Retinal pigment epithelial cell (primary cell): ENCODE data around the gene BSN.
"Not testable (repeated sequence)": the region's sequence is repeated elsewhere in the genome, so short reads cannot be mapped to it uniquely, and the experiment has no call there.

Source experiments
- DNase-seq: peaks from one replicate; pipeline ENCODE4 v3.0.0-alpha.2; 2010; ENCODE audit warnings: low read depth
- H3K4me3 ChIP-seq: 2 replicates; pipeline ENCODE4 v1.5.1; 2011; ENCODE audit warnings: mild to moderate bottlenecking, low read length, control low read depth, moderate library complexity
- TF ChIP-seq, protein P1 (sequence below): conservative IDR thresholded peaks from 2 replicates; pipeline ENCODE4 v1.5.1; 2011; ENCODE audit warnings: low read depth, low read length, control low read depth, inconsistent platforms

BSN gene

DNA sequence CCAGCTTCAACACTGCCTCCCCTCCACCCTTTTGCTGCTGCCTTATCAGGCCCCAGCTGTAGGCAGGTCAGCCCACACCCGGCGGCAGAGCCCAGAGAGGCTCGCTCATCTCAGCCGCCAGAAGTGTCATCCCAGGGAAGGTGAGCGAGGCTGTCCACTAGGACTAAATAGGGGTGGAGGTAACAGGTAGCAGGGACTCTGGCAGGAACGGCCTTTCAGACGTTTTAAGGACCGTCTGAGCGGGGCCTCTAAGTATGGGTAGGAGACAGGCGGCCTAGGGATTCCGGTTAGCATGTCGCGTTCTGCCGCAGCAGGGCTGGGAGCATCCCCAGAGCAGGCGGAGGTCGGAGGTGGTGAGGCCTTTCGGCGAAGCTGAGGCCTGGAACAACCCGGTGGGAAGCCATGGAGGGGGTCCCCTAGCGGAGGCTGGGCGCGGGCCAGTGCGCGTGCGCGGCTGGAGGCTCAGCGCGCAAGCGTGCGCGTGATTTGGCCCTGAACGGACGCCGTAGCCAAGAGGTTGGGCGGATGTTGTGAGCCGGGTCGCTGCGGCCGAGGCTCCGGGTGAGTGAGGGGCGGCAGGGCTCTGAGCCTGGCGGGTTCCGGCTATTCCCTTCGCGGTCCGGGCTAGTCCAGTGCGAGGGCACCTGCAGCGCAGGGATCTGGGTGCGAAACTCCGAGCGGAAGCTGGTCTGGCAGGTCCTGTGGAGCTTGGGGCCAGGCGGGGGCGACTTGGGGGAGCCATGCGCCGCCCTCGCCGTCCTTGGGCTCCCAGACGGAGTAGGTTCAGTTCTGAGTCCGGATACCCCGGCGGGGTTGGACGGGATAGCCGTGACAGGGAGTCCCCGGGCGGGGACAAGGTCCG is 135.0 kb downstream of the BSN start, which contains the start of the genes MST1 and RNF123:
TSS of gene MST1 (minus strand) at position 429 of the 862 bp plus-strand sequence. CDS start 783 bp downstream, outside the sequence.
TSS of gene RNF123 (plus strand) at position 512 of the 862 bp plus-strand sequence. CDS start 1,609 bp downstream, outside the sequence.
- TF ChIP-seq, protein P1, sequence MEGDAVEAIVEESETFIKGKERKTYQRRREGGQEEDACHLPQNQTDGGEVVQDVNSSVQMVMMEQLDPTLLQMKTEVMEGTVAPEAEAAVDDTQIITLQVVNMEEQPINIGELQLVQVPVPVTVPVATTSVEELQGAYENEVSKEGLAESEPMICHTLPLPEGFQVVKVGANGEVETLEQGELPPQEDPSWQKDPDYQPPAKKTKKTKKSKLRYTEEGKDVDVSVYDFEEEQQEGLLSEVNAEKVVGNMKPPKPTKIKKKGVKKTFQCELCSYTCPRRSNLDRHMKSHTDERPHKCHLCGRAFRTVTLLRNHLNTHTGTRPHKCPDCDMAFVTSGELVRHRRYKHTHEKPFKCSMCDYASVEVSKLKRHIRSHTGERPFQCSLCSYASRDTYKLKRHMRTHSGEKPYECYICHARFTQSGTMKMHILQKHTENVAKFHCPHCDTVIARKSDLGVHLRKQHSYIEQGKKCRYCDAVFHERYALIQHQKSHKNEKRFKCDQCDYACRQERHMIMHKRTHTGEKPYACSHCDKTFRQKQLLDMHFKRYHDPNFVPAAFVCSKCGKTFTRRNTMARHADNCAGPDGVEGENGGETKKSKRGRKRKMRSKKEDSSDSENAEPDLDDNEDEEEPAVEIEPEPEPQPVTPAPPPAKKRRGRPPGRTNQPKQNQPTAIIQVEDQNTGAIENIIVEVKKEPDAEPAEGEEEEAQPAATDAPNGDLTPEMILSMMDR, result peak; percentile 35
- peak; percentile 60 for DNase-seq
- peak within 1 kb of the TSS; percentile 90 for H3K4me3 ChIP-seq

DNA sequence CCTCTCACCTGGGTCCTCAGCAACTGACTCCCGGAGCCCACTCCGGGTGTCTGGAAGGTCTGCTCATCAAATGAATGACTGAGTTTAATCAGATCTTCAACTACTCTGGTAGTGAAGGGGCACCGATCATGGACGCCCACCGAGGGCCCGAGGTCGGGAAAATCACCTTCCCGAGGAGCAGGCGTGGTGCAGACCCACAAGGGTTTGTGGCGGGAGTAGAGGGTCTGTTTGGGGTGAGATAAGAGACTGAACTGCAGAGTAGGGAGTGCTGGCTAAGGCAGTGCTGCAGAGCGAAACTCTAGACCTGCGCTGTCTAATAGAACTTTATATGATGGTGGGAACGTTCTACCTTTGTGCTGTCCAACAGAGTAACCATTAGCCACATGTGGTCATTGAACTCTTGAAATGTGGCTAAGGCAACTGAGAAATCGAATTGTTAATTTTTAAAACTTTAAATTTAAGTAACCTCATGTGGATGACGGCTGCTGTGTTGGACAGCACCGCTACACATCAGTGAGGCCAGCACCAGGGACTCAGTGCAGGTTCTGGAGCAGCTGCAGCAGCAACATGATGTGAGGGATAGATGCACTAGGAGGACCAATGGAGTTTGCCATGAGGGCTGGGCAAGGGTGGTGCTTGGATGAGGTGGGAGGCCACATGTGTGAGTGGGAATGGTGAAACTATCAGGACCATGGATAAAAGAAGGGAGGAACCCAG is 135.8 kb downstream of the BSN start:
- peak overlapping the region; percentile 90 for H3K4me3 ChIP-seq

DNA sequence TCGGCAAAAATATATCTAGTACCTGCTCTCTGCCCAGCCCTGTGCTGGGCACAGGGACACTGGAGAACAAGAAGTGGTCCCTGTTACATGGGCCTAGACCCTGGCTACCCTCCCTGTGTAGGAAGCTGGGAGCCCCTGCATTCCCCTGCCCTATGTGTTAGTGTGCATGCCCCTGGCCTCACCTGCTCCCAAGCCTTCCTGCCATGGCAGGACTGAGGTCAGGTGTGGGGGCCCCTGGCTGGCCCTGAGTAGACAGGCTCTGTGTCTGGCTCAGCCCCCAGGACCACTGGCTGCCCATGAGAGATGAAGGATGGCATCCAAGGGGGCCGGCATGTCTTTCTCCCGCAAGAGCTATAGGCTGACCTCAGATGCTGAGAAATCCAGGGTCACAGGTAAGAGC is 136.6 kb downstream of the BSN start:
- not testable (repeated sequence) for DNase-seq, H3K4me3 ChIP-seq

More for the DNA sequence above, 135.8 kb downstream of the BSN start:
- not testable (repeated sequence) for DNase-seq

DNA sequence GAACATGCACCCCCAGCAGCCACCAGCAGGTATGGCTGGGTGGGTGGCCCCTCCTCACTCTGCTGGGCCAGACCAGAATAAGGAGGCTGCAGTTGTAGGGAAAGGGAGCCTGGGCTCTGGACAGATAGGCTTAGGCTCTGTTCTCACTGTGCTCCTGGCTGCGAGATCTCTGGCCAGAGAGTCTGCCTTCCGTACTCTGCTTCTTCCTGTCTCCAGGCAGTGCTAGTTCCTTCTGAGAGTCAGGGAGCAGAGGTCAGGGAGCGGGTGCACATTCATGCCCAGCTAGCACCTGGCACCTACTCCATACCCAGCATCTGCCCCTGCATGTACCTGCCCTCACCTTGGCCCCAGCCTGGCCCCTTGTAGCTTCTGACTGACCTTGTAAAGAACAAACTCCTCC is 137.2 kb downstream of the BSN start:
- not testable (repeated sequence) for DNase-seq, H3K4me3 ChIP-seq

DNA sequence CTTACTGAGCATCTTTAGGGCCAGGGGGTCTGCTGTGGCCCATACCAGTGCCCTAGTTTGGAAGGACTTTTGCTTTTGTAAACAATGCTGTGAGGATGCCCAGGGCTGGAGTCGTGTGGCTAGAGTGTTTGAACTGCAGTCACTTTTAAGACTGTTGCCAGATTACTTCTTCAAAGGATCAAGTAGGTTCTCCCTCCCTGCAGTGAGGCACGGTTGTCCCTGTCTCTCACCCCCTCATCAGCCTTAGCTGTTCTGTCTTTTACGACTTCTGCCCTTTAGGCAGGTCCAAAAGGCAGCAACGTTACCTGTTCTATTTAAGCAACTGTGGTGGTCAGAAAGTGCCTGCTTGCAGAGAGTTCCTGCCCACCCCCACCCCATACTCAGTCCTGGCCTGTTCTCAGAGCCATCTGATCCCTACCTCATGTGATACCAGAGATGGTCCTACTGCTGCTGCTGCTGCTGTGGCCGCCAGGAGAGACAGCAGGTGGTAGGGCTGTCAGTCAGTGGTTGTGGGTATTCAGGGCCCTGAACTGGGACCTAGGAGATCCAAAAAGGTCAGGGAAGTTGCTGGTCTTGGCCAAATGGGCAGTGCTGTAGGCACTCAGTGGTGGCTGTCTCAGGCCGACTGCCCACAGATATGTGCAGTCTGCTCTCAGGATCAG is 140.3 kb downstream of the BSN start:
- H3K4me3 ChIP-seq, DNase-seq: not testable (repeated sequence)

DNA sequence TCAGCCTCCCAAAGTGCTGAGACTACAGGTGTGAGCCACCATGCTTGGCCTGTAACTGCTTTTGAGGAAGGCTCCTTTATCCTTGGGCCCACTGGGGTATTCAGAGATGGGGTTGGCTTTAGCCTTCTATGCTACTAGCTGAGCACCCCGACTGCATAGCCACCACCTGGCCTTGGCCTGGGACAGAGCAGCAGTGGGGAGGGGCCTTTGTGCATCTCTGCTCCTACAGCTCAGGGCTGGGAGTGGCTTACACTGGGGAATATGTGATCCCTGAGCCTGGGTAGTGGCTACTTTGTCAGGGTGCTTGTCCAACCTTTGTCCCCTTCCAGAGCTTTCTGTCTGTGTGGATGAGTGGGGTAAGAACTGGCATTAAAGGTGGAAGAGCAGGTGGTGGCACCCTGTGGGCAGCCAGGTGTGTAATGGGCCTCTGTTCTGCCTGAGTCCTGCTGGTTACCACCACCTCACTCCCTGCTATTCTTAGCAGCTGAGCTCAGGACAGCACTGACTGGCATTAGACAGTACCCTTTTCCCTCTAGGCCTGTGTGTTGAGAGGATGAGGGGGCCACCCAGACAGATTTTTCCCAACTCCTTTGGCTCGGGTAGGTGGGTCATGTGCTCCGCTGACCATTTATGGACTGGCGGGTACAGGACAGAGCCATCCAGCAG is 141.2 kb downstream of the BSN start:
- H3K4me3 ChIP-seq, DNase-seq: not testable (repeated sequence)

DNA sequence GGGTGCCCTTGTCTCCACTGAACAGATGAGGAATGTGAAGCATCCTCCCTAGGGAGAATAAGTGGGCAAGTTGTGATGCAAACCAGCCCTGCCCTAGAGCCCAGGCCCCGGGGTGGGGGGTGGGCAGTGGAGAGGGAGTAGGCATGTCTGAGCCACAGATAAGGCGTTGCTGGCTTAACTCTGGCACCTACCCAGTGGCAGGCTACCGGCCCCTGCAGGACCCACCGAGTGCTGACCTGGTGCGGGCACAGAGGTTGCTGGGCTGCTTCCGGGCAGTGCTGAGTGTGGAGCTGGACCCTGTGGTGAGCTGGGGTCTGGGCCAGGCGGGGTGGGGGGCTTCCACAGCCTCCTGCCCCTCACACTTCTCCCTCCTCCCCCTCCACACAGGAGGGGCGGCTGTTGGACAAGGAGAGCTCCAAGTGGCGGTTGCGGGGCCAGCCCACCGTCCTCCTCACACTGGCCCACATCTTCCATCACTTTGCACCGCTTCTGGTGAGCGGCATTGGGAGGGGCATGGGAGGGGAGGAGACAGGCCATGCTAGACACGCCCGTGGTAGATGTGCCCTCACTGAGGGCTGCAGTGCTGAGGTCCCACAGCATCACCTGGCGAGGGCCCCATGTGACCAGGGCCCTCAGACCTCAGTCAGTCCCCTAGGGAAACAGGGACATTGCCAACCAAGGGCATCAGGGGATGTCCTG is 145.2 kb downstream of the BSN start:
- no peak overlapping the region for H3K4me3 ChIP-seq
- no peak for DNase-seq
- TF ChIP-seq, protein P1, result no peak

DNA sequence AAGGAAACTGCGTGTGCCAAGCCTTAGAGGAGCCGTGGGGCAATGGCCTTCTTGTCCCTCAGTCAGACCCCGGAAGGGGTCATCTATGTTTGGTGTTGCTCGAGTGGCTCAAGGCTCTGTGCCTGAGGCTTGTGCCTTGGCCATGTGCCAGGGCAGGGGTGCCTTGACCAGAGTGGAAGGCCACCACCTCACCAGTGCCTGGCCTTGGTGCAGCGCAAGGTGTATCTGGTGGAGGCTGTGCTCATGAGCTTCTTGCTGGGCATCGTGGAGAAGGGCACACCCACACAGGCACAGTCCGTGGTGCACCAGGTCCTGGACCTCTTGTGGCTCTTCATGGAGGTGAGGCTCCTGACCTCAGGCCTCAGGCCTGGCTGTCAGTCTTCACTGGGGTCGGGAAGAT is 145.7 kb downstream of the BSN start:
- no peak overlapping the region for H3K4me3 ChIP-seq
- TF ChIP-seq, protein P1, result no peak
- DNase-seq, result no peak
